Adipocyte (in vitro differentiated cells): ENCODE measurements around the gene ADGRB3.

Source experiments
- DNase-seq: peaks from one replicate; pipeline ENCODE4 v3.0.0-alpha.2; 2015; ENCODE audit warnings: low read depth
- H3K27me3 ChIP-seq: replicated peaks from 2 replicates; pipeline ENCODE4 v1.7.0; 2013; ENCODE audit warnings: mild to moderate bottlenecking, low read length, moderate library complexity; ENCODE audit not compliant: control insufficient read depth, insufficient read depth
- H3K36me3 ChIP-seq: 2 replicates; pipeline ENCODE4 v1.7.0; 2013; ENCODE audit warnings: low read length, mild to moderate bottlenecking, moderate library complexity; ENCODE audit not compliant: control insufficient read depth, insufficient read depth, severe bottlenecking
- H3K4me1 ChIP-seq: 2 replicates; pipeline ENCODE4 v1.7.0; 2013; ENCODE audit warnings: mild to moderate bottlenecking, low read length, moderate library complexity; ENCODE audit not compliant: control insufficient read depth, insufficient read depth
- H3K4me3 ChIP-seq: 2 replicates; pipeline ENCODE4 v1.7.0; 2013; ENCODE audit warnings: mild to moderate bottlenecking, low read length, moderate library complexity
- H3K9ac ChIP-seq: 2 replicates; pipeline ENCODE4 v1.7.0; 2013; ENCODE audit warnings: mild to moderate bottlenecking, low read length, moderate library complexity
- H3K9me3 ChIP-seq: 2 replicates; pipeline ENCODE4 v1.7.0; 2013; ENCODE audit warnings: mild to moderate bottlenecking, low read length, moderate library complexity; ENCODE audit not compliant: control insufficient read depth

ADGRB3 gene

GRCh38 chr6:69202768-69203167 lies 567.7 kb downstream of the ADGRB3 start:
- no peaks in the 10 kb centered on the region for H3K27me3 ChIP-seq
- H3K4me1 ChIP-seq: no peaks in the 10 kb centered on the region
- H3K9ac ChIP-seq: no peak overlapping the region
- no peaks in the 10 kb centered on the region for H3K36me3 ChIP-seq
- no peaks in the 10 kb centered on the region for H3K9me3 ChIP-seq
- no peak overlapping the region for H3K4me3 ChIP-seq
- no peak for DNase-seq

- no peak overlapping the region for H3K9ac ChIP-seq
- no peaks in the 10 kb centered on the region for H3K4me1 ChIP-seq
Measured at GRCh38 chr6:69216127-69216526, 581.0 kb downstream of the ADGRB3 start.

GRCh38 chr6:69217343-69217742 lies 582.3 kb downstream of the ADGRB3 start:
- Histone ChIP-seq H3K9me3 (no peaks in the 10 kb centered on the region), H3K9ac (no peak overlapping the region), H3K4me3 (no peak overlapping the region), H3K36me3 (no peaks in the 10 kb centered on the region), H3K4me1 (no peaks in the 10 kb centered on the region), H3K27me3 (no peaks in the 10 kb centered on the region)
- no peak for DNase-seq

More at GRCh38 chr6:69216127-69216526, 581.0 kb downstream of the ADGRB3 start:
- Histone ChIP-seq H3K36me3 (no peaks in the 10 kb centered on the region), H3K4me3 (no peak overlapping the region), H3K27me3 (no peaks in the 10 kb centered on the region), H3K9me3 (no peaks in the 10 kb centered on the region)
- no peak for DNase-seq

GRCh38 chr6:69220375-69220774 lies 585.3 kb downstream of the ADGRB3 start:
- Histone ChIP-seq H3K4me1 (no peaks in the 10 kb centered on the region), H3K4me3 (no peak overlapping the region), H3K27me3 (no peaks in the 10 kb centered on the region), H3K36me3 (no peaks in the 10 kb centered on the region), H3K9me3 (no peaks in the 10 kb centered on the region), H3K9ac (no peak overlapping the region)
- DNase-seq: no peak

- no peak for DNase-seq
- Histone ChIP-seq H3K9ac (no peak overlapping the region), H3K9me3 (no peaks in the 10 kb centered on the region), H3K4me3 (no peak overlapping the region), H3K27me3 (no peaks in the 10 kb centered on the region), H3K4me1 (no peaks in the 10 kb centered on the region), H3K36me3 (no peaks in the 10 kb centered on the region)
Measured at GRCh38 chr6:69232008-69232407, 596.9 kb downstream of the ADGRB3 start.

- Histone ChIP-seq H3K4me3 (no peak overlapping the region), H3K27me3 (no peaks in the 10 kb centered on the region), H3K4me1 (no peaks in the 10 kb centered on the region), H3K36me3 (no peaks in the 10 kb centered on the region), H3K9me3 (no peaks in the 10 kb centered on the region), H3K9ac (no peak overlapping the region)
- no peak for DNase-seq
Measured at GRCh38 chr6:69232496-69232895, 597.4 kb downstream of the ADGRB3 start.

GRCh38 chr6:69232911-69233448 lies 597.9 kb downstream of the ADGRB3 start:
- H3K9ac ChIP-seq: no peak overlapping the region
- DNase-seq: peak; percentile 87
- H3K27me3 ChIP-seq: no peaks in the 10 kb centered on the region
- no peaks in the 10 kb centered on the region for H3K4me1 ChIP-seq
- no peaks in the 10 kb centered on the region for H3K36me3 ChIP-seq
- H3K9me3 ChIP-seq: no peaks in the 10 kb centered on the region
- H3K4me3 ChIP-seq: no peak overlapping the region

GRCh38 chr6:69238067-69238466 lies 603.0 kb downstream of the ADGRB3 start:
- Histone ChIP-seq H3K4me3 (no peak overlapping the region), H3K27me3 (no peaks in the 10 kb centered on the region), H3K4me1 (no peaks in the 10 kb centered on the region), H3K36me3 (no peaks in the 10 kb centered on the region), H3K9me3 (no peaks in the 10 kb centered on the region), H3K9ac (no peak overlapping the region)
- no peak for DNase-seq

- DNase-seq: no peak
- Histone ChIP-seq H3K4me3 (no peak overlapping the region), H3K4me1 (no peaks in the 10 kb centered on the region), H3K9me3 (no peaks in the 10 kb centered on the region), H3K27me3 (no peaks in the 10 kb centered on the region), H3K36me3 (no peaks in the 10 kb centered on the region), H3K9ac (no peak overlapping the region)
Measured at GRCh38 chr6:69246983-69247382, 611.9 kb downstream of the ADGRB3 start.

- no peaks in the 10 kb centered on the region for H3K4me1 ChIP-seq
- H3K9me3 ChIP-seq: peaks cover 4% of the 10 kb centered on the region
- H3K27me3 ChIP-seq: no peaks in the 10 kb centered on the region
- H3K36me3 ChIP-seq: no peaks in the 10 kb centered on the region
- H3K4me3 ChIP-seq: no peak overlapping the region
- no peak for DNase-seq
- no peak overlapping the region for H3K9ac ChIP-seq
Measured at GRCh38 chr6:69261010-69261409, 625.9 kb downstream of the ADGRB3 start.

GRCh38 chr6:69263297-69263696 lies 628.2 kb downstream of the ADGRB3 start:
- H3K4me1 ChIP-seq: no peaks in the 10 kb centered on the region

GRCh38 chr6:69265090-69265489 lies 630.0 kb downstream of the ADGRB3 start:
- Histone ChIP-seq H3K9ac (no peak overlapping the region), H3K9me3 (no peaks in the 10 kb centered on the region), H3K36me3 (no peaks in the 10 kb centered on the region), H3K4me3 (no peak overlapping the region), H3K4me1 (no peaks in the 10 kb centered on the region), H3K27me3 (no peaks in the 10 kb centered on the region)
- DNase-seq: no peak

More at GRCh38 chr6:69263297-69263696, 628.2 kb downstream of the ADGRB3 start:
- no peak for DNase-seq
- Histone ChIP-seq H3K9ac (no peak overlapping the region), H3K27me3 (no peaks in the 10 kb centered on the region), H3K4me3 (no peak overlapping the region), H3K9me3 (no peaks in the 10 kb centered on the region), H3K36me3 (no peaks in the 10 kb centered on the region)
